HL-60 (cell line): Measurements from ENCODE around the gene GPATCH8.

Experiments used
- DNase-seq, 2 experiments: peaks; one replicate each; pipeline ENCODE4 v3.0.0-alpha.2; 2010 to 2020; ENCODE audit warnings: low read depth in 1 of 2, low spot score in 1 of 2
- H3K27ac ChIP-seq: fragments of 250-450 bp; sonication (Bioruptor Pico); replicated peaks from 2 replicates; pipeline ENCODE4 v1.5.1; 2020; ENCODE audit warnings: mild to moderate bottlenecking, moderate library complexity
- H3K27me3 ChIP-seq: fragments of 250-450 bp; sonication (Bioruptor Pico); 2 replicates; pipeline ENCODE4 v1.5.1; 2021; ENCODE audit warnings: mild to moderate bottlenecking, moderate library complexity; ENCODE audit not compliant: insufficient read depth, poor library complexity, severe bottlenecking
- H3K4me3 ChIP-seq: replicated peaks from 2 replicates; pipeline ENCODE4 v1.5.1; 2011; ENCODE audit warnings: mild to moderate bottlenecking, control low read depth, low read length; ENCODE audit not compliant: insufficient read depth
- GABPA ChIP-seq: IDR thresholded peaks from 2 replicates; pipeline ENCODE4 v1.6.1; 2012; ENCODE audit warnings: low read depth
- POLR2AphosphoS5 ChIP-seq: IDR thresholded peaks from 2 replicates; pipeline ENCODE4 v1.6.1; 2012; ENCODE audit warnings: low read depth
- SPI1 ChIP-seq: IDR thresholded peaks from 2 replicates; pipeline ENCODE4 v1.6.1; 2012; ENCODE audit warnings: low read depth, mild to moderate bottlenecking, borderline replicate concordance
- TF ChIP-seq, protein P1 (sequence below): IDR thresholded peaks from 2 replicates; pipeline ENCODE4 v1.6.1; 2012; ENCODE audit warnings: low read depth; ENCODE audit not compliant: insufficient replicate concordance
- TF ChIP-seq, protein P2 (sequence below): IDR thresholded peaks from one replicate; pipeline ENCODE4 v1.5.1; 2011; ENCODE audit warnings: low read length, control low read depth, inconsistent platforms; ENCODE audit not compliant: insufficient read depth

GPATCH8 gene

GRCh38 chr17:44353672-44354331, 149.4 kb downstream of the GPATCH8 start:
- no peak overlapping the region for H3K27ac ChIP-seq
- TF ChIP-seq GABPA: no peak
- no peak for TF ChIP-seq POLR2AphosphoS5
- TF ChIP-seq, protein P1, sequence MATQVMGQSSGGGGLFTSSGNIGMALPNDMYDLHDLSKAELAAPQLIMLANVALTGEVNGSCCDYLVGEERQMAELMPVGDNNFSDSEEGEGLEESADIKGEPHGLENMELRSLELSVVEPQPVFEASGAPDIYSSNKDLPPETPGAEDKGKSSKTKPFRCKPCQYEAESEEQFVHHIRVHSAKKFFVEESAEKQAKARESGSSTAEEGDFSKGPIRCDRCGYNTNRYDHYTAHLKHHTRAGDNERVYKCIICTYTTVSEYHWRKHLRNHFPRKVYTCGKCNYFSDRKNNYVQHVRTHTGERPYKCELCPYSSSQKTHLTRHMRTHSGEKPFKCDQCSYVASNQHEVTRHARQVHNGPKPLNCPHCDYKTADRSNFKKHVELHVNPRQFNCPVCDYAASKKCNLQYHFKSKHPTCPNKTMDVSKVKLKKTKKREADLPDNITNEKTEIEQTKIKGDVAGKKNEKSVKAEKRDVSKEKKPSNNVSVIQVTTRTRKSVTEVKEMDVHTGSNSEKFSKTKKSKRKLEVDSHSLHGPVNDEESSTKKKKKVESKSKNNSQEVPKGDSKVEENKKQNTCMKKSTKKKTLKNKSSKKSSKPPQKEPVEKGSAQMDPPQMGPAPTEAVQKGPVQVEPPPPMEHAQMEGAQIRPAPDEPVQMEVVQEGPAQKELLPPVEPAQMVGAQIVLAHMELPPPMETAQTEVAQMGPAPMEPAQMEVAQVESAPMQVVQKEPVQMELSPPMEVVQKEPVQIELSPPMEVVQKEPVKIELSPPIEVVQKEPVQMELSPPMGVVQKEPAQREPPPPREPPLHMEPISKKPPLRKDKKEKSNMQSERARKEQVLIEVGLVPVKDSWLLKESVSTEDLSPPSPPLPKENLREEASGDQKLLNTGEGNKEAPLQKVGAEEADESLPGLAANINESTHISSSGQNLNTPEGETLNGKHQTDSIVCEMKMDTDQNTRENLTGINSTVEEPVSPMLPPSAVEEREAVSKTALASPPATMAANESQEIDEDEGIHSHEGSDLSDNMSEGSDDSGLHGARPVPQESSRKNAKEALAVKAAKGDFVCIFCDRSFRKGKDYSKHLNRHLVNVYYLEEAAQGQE: no peak
- TF ChIP-seq, protein P2, sequence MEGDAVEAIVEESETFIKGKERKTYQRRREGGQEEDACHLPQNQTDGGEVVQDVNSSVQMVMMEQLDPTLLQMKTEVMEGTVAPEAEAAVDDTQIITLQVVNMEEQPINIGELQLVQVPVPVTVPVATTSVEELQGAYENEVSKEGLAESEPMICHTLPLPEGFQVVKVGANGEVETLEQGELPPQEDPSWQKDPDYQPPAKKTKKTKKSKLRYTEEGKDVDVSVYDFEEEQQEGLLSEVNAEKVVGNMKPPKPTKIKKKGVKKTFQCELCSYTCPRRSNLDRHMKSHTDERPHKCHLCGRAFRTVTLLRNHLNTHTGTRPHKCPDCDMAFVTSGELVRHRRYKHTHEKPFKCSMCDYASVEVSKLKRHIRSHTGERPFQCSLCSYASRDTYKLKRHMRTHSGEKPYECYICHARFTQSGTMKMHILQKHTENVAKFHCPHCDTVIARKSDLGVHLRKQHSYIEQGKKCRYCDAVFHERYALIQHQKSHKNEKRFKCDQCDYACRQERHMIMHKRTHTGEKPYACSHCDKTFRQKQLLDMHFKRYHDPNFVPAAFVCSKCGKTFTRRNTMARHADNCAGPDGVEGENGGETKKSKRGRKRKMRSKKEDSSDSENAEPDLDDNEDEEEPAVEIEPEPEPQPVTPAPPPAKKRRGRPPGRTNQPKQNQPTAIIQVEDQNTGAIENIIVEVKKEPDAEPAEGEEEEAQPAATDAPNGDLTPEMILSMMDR: no peak
- TF ChIP-seq SPI1: no peak
- peak overlapping the region; percentile 4 for H3K4me3 ChIP-seq
- DNase-seq: no peak
- peaks cover 18% of the 10 kb centered on the region for H3K27me3 ChIP-seq

DNA sequence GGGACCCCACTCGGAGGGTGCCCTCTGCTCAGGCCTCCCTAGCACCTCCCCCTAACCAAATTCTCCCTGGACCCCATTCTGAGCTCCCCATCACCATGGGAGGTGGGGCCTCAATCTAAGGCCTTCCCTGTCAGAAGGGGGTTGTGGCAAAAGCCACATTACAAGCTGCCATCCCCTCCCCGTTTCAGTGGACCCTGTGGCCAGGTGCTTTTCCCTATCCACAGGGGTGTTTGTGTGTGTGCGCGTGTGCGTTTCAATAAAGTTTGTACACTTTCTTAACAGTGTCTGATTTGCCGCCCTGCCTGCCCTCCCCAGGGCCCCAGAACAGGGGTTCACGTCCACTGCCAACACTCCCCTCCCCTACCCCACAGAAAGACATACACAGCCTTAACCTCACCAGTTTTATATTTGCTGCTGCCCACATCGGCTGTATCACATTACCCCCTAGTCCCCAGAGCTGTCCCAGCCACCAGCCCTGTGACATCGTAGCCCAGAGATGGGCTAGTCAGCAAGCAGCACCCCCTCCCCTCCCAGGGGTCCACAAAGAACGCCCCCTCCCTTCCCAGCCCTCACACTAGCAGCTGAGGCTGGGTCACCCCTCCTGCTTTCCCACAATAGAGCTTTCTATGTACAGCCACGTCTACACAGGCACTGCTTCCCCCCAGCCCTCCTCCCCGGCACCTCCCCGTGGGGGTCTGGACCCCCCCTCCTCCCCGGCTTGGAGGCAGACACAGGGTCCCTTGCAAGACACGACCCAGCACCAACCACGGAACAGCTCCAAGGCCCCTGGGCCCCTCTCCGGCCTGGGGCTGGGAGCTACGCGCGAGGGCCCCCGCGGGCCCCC, 150.2 kb downstream of the GPATCH8 start:
- H3K27me3 ChIP-seq: peaks cover 16% of the 10 kb centered on the region
- no peak for DNase-seq
- no peak overlapping the region for H3K27ac ChIP-seq
- H3K4me3 ChIP-seq: no peak overlapping the region
- TF ChIP-seq POLR2AphosphoS5: no peak
- TF ChIP-seq, protein P1: no peak
- TF ChIP-seq, protein P2: no peak
- no peak for TF ChIP-seq SPI1
- TF ChIP-seq GABPA: no peak

- no peak for TF ChIP-seq POLR2AphosphoS5
- TF ChIP-seq, protein P1: no peak
- TF ChIP-seq SPI1: no peak
- TF ChIP-seq GABPA: no peak
- TF ChIP-seq, protein P2: no peak
- no peak for DNase-seq
- H3K4me3 ChIP-seq: no peak overlapping the region
- no peak overlapping the region for H3K27ac ChIP-seq
- peaks cover 16% of the 10 kb centered on the region for H3K27me3 ChIP-seq
Observed at GRCh38 chr17:44351961-44352827, 151.0 kb downstream of the GPATCH8 start.
